ENCODE data around the gene NDFIP1. TPM values are rescaled to one million over a fixed set of nuclear protein-coding genes. Genes with fewer than 3 reads are reported as not detected.

Gene NDFIP1
- total RNA-seq, 2 experiments from 2014 or later, result 18.7 to 33.1 TPM

DNA sequence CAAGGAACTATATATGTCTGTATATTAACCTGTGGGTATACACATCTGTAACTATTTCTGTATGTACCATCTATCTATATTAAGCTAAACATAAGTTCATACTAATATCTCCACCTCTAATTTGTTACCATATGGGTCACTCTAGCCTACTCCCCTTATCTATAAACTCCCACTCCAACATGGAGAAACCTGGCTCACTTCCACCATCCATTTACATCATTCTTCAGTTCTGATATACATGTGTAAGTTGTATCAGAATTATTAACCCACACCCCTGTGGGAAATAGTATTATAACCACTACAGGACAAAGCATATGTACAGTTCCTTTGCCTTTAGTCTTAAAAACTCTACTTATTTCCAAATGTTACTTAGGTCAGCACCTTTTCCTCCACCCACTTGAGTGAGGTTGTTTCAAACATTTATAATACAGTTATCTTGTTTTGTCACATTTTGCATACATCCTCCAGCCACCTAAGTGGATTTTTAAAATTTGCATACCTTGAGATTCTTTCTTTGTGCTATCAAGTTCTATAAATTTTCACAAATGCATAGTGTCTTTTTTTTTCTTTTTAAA lies 10.6 kb downstream of the NDFIP1 start:
- H4K20me1 ChIP-seq (ENCODE audit: insufficient read depth, low read length), result peaks cover 5% of the 10 kb centered on the region; the same call in 1 of the 2 replicates
- intact Hi-C loops (cut with micrococcal nuclease; ENCODE audit: unreplicated experiment), result no loop called here
- peaks cover 34% of the 10 kb centered on the region; the same call in 1 of the 2 replicates for H3K79me2 ChIP-seq (ENCODE audit: insufficient read depth, low read depth, low read length)
- POLR2A ChIA-PET, result interaction anchor here (1.0 kb wide), 1 partner anchor 9 kb away, joined by 3 read pairs; no protein-coding TSS in a partner anchor
- TF ChIP-seq, protein P1, sequence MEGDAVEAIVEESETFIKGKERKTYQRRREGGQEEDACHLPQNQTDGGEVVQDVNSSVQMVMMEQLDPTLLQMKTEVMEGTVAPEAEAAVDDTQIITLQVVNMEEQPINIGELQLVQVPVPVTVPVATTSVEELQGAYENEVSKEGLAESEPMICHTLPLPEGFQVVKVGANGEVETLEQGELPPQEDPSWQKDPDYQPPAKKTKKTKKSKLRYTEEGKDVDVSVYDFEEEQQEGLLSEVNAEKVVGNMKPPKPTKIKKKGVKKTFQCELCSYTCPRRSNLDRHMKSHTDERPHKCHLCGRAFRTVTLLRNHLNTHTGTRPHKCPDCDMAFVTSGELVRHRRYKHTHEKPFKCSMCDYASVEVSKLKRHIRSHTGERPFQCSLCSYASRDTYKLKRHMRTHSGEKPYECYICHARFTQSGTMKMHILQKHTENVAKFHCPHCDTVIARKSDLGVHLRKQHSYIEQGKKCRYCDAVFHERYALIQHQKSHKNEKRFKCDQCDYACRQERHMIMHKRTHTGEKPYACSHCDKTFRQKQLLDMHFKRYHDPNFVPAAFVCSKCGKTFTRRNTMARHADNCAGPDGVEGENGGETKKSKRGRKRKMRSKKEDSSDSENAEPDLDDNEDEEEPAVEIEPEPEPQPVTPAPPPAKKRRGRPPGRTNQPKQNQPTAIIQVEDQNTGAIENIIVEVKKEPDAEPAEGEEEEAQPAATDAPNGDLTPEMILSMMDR (conservative IDR thresholded peaks at IDR 0.05; ENCODE audit: low read length), result no peak
- no peak for TF ChIP-seq EZH2phosphoT487 (IDR thresholded peaks at IDR 0.05; ENCODE audit: borderline replicate concordance, low read depth, low read length)
- no peaks in the 10 kb centered on the region for H3K9me3 ChIP-seq (ENCODE audit: low read length)
- no peak overlapping the region for H3K27ac ChIP-seq (ENCODE audit: low read depth, low read length, poor library complexity, severe bottlenecking)
- BruUV-seq (replicated peaks), result no TSS peak
- no peak overlapping the region for H2AFZ ChIP-seq (ENCODE audit: low read length)
- no peak for DNase-seq (ENCODE audit: low spot score)
- CTCF ChIA-PET (ENCODE audit: unreplicated experiment), result no interaction called here
- no peak overlapping the region for H3K4me3 ChIP-seq (ENCODE audit: low read depth, low read length, poor library complexity, severe bottlenecking)
- peak overlapping the region; percentile 2; the same call in 1 of the 2 replicates for H3K4me2 ChIP-seq (ENCODE audit: low read length)
- no peaks in the 10 kb centered on the region for H3K9me2 ChIP-seq (ENCODE audit: insufficient read depth, low read length)
- peaks cover 20% of the 10 kb centered on the region for H3K36me3 ChIP-seq (ENCODE audit: insufficient read depth, low read length)
- H3K4me1 ChIP-seq (ENCODE audit: insufficient read depth, low read length, poor library complexity, severe bottlenecking), result peaks cover 8% of the 10 kb centered on the region

DNA sequence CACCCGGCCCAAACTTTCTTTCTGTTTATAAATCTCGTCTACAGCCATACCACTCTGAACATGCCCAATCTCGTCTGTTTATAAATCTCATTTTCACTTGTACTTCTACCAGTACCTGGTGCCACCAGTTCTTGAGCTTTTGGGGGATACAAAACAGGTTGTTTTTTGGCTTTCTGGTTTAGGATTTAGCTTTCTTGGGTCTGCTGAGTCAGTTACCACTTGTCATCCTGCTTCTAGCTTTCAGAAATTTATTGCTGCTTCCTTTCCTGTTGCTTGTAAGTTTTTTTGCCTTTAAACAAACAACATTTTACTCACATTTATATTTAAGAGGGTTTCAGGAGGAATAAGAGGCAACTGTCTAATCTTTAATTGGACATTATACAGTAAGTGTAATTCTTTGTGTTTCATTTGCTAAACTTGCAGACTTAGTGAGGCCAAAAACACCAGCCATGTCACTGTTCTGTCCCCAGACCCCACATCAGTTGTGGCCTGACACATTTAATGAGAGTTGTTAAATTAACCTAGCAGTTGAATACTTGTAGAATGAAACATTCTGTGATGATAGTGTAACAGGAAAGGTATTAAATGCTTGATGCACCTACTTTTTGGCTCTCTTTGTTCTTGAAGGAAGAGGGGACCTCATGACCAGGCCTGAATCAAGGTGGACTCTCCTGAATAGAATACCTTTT lies 11.8 kb downstream of the NDFIP1 start:
- Histone ChIP-seq H4K20me1 (ENCODE audit: insufficient read depth, low read length) (peaks cover 5% of the 10 kb centered on the region; the same call in 1 of the 2 replicates), H3K9me2 (ENCODE audit: insufficient read depth, low read length) (no peaks in the 10 kb centered on the region), H3K27ac (ENCODE audit: low read depth, low read length, poor library complexity, severe bottlenecking) (no peak overlapping the region), H3K4me3 (ENCODE audit: low read depth, low read length, poor library complexity, severe bottlenecking) (no peak overlapping the region), H3K36me3 (ENCODE audit: insufficient read depth, low read length) (peaks cover 20% of the 10 kb centered on the region), H3K79me2 (ENCODE audit: insufficient read depth, low read depth, low read length) (peaks cover 25% of the 10 kb centered on the region; the same call in 1 of the 2 replicates), H3K4me2 (ENCODE audit: low read length) (no peak overlapping the region), H3K4me1 (ENCODE audit: insufficient read depth, low read length, poor library complexity, severe bottlenecking) (peaks cover 8% of the 10 kb centered on the region), H2AFZ (ENCODE audit: low read length) (no peak overlapping the region), H3K9me3 (ENCODE audit: low read length) (no peaks in the 10 kb centered on the region)
- ChIA-PET POLR2A (interaction anchor here (0.6 to 1.2 kb wide), 4 partner anchors 11 to 1856 kb away, joined by 3 to 7 read pairs (median 4); no protein-coding TSS in a partner anchor), CTCF (ENCODE audit: unreplicated experiment) (interaction anchor here (0.5 kb wide), 1 partner anchor 483 kb away, joined by 5 read pairs; no protein-coding TSS in a partner anchor)
- DNase-seq (ENCODE audit: low spot score), result no peak
- BruUV-seq (replicated peaks), result no TSS peak
- intact Hi-C loops (cut with micrococcal nuclease; ENCODE audit: unreplicated experiment), result no loop called here
- TF ChIP-seq EZH2phosphoT487 (IDR thresholded peaks at IDR 0.05; ENCODE audit: borderline replicate concordance, low read depth, low read length), result no peak
- TF ChIP-seq, protein P1 (conservative IDR thresholded peaks at IDR 0.05; ENCODE audit: low read length), result no peak
